HepG2 (cell line): ENCODE measurements around the gene RGS11. TPM values are rescaled to one million over a fixed set of nuclear protein-coding genes. Genes with fewer than 3 reads are reported as not detected.

ENCODE experiments used
- BHLHE40 ChIP-seq: IDR thresholded peaks from 2 replicates; pipeline ENCODE4 v1.6.1; 2011; ENCODE audit warnings: low read length, improper control_type of control experiment
- HDAC1 ChIP-seq: sonication (generic); formaldehyde crosslinking; IDR thresholded peaks from 2 replicates; pipeline ENCODE4 v1.5.1; 2020; ENCODE audit warnings: mild to moderate bottlenecking, missing genetic modification reagents
- HNRNPK ChIP-seq: fragments of 200-400 bp; formaldehyde crosslinking; IDR thresholded peaks from 2 replicates; pipeline ENCODE4 v1.6.1; 2018; ENCODE audit warnings: low read length, low read depth, moderate library complexity, mild to moderate bottlenecking; ENCODE audit not compliant: poor library complexity, severe bottlenecking
- PLRG1 ChIP-seq: fragments of 450-650 bp; conservative IDR thresholded peaks from 2 replicates; pipeline ENCODE4 v1.6.1; 2016
- ZFP1 ChIP-seq: IDR thresholded peaks from 2 replicates; pipeline ENCODE4 v1.6.1; 2016
- ZMYM2 ChIP-seq: sonication (generic); formaldehyde crosslinking; IDR thresholded peaks from 2 replicates; pipeline ENCODE4 v1.8.0; 2022; ENCODE audit warnings: mild to moderate bottlenecking, missing genetic modification reagents
- polyA plus RNA-seq, 8 experiments: library from polyadenylated mRNA; depleted of rRNA in 3 of 8; stranded (reverse) in 7 of 8; unstranded in 1 of 8; fragments of >200 nt; fragmentation: Illumina TruSeq in 4 of 8; extraction: Trizol in 4 of 8; gene quantifications; 2 replicates each; pipeline versions ENCODE4 v1.2.1 to v1.2.3, GENCODE V29; 2011 to 2016; ENCODE audit warnings: low read depth in 4 of 8, missing spikeins in 1 of 8, mixed read lengths in 1 of 8; ENCODE audit not compliant: insufficient read depth in 1 of 8
- total RNA-seq, 5 experiments: library from RNA; depleted of rRNA; stranded (reverse); fragments of >200 nt; fragmentation: Illumina TruSeq; extraction: Trizol; gene quantifications; 2 replicates each; pipeline ENCODE4 v1.2.3, GENCODE V29; 2016; ENCODE audit warnings: low read depth in 1 of 5
- TF ChIP-seq, protein P1 (sequence below): sonication (generic); formaldehyde crosslinking; IDR thresholded peaks from 2 replicates; pipeline ENCODE4 v1.5.0; 2020; ENCODE audit warnings: mild to moderate bottlenecking, missing genetic modification reagents, borderline replicate concordance
- TF ChIP-seq, protein P2 (sequence below): sonication (generic); formaldehyde crosslinking; IDR thresholded peaks from 2 replicates; pipeline ENCODE4 v1.4.0; 2020; ENCODE audit warnings: mild to moderate bottlenecking, missing genetic modification reagents, borderline replicate concordance
- TF ChIP-seq, protein P3 (sequence below): sonication (generic); formaldehyde crosslinking; IDR thresholded peaks from 2 replicates; pipeline ENCODE4 v1.5.1; 2020; ENCODE audit warnings: mild to moderate bottlenecking, missing genetic modification reagents, moderate library complexity
- TF ChIP-seq, protein P4 (sequence below): sonication (generic); formaldehyde crosslinking; IDR thresholded peaks from 2 replicates; pipeline ENCODE4 v1.5.0; 2020; ENCODE audit warnings: missing genetic modification reagents

The RGS11 gene
- total and polyA plus RNA-seq, 2 of the 13 experiments (the other 11 are each of a cell fraction or from before 2014, with no cell fraction given), result 0.11 TPM; not detected in 1

DNA sequence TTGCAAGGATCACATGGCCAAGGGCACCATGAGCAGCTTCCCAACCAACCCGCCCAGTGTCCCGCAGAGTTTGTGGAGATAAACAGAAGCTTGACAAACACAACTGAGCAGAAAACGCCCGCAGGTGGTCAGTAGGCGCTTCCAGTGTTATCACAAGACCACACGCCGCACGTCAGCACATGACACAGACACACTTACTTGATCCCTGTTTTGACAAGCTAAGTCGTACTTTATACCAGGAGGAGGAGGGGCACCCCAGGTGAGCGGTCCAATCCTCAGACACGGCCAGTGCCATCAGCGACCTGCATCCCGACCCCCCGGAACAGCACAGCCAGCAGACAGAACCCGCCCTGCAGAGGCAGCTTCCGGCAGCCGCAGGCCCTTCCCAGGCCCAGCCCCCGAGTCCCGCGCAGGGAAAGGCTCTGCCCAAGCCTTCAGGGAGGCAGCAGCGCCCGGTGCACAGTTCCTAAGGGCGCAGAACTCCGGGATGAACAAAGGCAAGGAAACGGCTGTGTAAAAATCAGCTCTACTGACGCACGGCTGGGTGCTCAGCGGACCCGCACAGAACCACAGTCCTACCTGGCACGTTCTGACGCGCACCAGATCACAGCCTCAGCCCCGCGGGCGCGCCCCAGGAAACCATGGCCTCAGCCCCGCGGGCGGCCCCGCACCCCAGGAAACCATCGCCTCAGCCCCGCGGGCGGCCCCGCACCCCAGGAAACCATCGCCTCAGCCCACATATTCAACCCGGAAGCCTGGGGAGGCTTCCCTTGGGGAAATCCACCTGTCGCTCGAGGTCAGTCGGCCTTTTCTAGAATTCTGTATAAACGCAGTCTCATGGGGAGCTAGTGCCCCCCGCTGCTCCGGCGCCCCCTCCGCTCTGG, 48.9 kb upstream of the RGS11 start (continued):
- TF ChIP-seq, protein P1, sequence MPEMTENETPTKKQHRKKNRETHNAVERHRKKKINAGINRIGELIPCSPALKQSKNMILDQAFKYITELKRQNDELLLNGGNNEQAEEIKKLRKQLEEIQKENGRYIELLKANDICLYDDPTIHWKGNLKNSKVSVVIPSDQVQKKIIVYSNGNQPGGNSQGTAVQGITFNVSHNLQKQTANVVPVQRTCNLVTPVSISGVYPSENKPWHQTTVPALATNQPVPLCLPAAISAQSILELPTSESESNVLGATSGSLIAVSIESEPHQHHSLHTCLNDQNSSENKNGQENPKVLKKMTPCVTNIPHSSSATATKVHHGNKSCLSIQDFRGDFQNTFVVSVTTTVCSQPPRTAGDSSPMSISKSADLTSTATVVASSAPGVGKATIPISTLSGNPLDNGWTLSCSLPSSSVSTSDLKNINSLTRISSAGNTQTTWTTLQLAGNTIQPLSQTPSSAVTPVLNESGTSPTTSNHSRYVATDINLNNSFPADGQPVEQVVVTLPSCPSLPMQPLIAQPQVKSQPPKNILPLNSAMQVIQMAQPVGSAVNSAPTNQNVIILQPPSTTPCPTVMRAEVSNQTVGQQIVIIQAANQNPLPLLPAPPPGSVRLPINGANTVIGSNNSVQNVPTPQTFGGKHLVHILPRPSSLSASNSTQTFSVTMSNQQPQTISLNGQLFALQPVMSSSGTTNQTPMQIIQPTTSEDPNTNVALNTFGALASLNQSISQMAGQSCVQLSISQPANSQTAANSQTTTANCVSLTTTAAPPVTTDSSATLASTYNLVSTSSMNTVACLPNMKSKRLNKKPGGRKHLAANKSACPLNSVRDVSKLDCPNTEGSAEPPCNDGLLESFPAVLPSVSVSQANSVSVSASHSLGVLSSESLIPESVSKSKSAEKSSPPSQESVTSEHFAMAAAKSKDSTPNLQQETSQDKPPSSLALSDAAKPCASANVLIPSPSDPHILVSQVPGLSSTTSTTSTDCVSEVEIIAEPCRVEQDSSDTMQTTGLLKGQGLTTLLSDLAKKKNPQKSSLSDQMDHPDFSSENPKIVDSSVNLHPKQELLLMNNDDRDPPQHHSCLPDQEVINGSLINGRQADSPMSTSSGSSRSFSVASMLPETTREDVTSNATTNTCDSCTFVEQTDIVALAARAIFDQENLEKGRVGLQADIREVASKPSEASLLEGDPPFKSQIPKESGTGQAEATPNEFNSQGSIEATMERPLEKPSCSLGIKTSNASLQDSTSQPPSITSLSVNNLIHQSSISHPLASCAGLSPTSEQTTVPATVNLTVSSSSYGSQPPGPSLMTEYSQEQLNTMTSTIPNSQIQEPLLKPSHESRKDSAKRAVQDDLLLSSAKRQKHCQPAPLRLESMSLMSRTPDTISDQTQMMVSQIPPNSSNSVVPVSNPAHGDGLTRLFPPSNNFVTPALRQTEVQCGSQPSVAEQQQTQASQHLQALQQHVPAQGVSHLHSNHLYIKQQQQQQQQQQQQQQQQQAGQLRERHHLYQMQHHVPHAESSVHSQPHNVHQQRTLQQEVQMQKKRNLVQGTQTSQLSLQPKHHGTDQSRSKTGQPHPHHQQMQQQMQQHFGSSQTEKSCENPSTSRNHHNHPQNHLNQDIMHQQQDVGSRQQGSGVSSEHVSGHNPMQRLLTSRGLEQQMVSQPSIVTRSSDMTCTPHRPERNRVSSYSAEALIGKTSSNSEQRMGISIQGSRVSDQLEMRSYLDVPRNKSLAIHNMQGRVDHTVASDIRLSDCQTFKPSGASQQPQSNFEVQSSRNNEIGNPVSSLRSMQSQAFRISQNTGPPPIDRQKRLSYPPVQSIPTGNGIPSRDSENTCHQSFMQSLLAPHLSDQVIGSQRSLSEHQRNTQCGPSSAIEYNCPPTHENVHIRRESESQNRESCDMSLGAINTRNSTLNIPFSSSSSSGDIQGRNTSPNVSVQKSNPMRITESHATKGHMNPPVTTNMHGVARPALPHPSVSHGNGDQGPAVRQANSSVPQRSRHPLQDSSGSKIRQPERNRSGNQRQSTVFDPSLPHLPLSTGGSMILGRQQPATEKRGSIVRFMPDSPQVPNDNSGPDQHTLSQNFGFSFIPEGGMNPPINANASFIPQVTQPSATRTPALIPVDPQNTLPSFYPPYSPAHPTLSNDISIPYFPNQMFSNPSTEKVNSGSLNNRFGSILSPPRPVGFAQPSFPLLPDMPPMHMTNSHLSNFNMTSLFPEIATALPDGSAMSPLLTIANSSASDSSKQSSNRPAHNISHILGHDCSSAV (CRISPR knock-in tag), result no peak
- TF ChIP-seq, protein P2, sequence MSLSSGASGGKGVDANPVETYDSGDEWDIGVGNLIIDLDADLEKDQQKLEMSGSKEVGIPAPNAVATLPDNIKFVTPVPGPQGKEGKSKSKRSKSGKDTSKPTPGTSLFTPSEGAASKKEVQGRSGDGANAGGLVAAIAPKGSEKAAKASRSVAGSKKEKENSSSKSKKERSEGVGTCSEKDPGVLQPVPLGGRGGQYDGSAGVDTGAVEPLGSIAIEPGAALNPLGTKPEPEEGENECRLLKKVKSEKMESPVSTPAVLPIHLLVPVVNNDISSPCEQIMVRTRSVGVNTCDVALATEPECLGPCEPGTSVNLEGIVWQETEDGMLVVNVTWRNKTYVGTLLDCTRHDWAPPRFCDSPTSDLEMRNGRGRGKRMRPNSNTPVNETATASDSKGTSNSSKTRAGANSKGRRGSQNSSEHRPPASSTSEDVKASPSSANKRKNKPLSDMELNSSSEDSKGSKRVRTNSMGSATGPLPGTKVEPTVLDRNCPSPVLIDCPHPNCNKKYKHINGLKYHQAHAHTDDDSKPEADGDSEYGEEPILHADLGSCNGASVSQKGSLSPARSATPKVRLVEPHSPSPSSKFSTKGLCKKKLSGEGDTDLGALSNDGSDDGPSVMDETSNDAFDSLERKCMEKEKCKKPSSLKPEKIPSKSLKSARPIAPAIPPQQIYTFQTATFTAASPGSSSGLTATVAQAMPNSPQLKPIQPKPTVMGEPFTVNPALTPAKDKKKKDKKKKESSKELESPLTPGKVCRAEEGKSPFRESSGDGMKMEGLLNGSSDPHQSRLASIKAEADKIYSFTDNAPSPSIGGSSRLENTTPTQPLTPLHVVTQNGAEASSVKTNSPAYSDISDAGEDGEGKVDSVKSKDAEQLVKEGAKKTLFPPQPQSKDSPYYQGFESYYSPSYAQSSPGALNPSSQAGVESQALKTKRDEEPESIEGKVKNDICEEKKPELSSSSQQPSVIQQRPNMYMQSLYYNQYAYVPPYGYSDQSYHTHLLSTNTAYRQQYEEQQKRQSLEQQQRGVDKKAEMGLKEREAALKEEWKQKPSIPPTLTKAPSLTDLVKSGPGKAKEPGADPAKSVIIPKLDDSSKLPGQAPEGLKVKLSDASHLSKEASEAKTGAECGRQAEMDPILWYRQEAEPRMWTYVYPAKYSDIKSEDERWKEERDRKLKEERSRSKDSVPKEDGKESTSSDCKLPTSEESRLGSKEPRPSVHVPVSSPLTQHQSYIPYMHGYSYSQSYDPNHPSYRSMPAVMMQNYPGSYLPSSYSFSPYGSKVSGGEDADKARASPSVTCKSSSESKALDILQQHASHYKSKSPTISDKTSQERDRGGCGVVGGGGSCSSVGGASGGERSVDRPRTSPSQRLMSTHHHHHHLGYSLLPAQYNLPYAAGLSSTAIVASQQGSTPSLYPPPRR (CRISPR knock-in tag), result no peak
- TF ChIP-seq HNRNPK (no peak), ZMYM2 (no peak), ZFP1 (no peak), BHLHE40 (no peak), PLRG1 (no peak), HDAC1 (no peak)
- TF ChIP-seq, protein P3, sequence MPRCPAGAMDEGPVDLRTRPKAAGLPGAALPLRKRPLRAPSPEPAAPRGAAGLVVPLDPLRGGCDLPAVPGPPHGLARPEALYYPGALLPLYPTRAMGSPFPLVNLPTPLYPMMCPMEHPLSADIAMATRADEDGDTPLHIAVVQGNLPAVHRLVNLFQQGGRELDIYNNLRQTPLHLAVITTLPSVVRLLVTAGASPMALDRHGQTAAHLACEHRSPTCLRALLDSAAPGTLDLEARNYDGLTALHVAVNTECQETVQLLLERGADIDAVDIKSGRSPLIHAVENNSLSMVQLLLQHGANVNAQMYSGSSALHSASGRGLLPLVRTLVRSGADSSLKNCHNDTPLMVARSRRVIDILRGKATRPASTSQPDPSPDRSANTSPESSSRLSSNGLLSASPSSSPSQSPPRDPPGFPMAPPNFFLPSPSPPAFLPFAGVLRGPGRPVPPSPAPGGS (CRISPR knock-in tag), result no peak
- TF ChIP-seq, protein P4, sequence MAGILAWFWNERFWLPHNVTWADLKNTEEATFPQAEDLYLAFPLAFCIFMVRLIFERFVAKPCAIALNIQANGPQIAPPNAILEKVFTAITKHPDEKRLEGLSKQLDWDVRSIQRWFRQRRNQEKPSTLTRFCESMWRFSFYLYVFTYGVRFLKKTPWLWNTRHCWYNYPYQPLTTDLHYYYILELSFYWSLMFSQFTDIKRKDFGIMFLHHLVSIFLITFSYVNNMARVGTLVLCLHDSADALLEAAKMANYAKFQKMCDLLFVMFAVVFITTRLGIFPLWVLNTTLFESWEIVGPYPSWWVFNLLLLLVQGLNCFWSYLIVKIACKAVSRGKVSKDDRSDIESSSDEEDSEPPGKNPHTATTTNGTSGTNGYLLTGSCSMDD (CRISPR knock-in tag), result no peak
